HG03432 (cell line): ENCODE results near the gene PRPF19.

Experiments
- ATAC-seq: cut with Tn5 transposase; IDR thresholded peaks from one replicate; pipeline ENCODE4 v1.9.1; 2021; ENCODE audit warnings: mild to moderate bottlenecking, moderate library complexity; ENCODE audit not compliant: unreplicated experiment

PRPF19 gene

GRCh38 chr11:60876168-60876485 is 30.3 kb downstream of the PRPF19 start:
- no peak for ATAC-seq

GRCh38 chr11:60875366-60876167 is 30.8 kb downstream of the PRPF19 start:
- ATAC-seq: no peak

GRCh38 chr11:60874421-60875365 is 31.7 kb downstream of the PRPF19 start:
- no peak for ATAC-seq

GRCh38 chr11:60873533-60873932 is 32.9 kb downstream of the PRPF19 start:
- ATAC-seq: no peak

- ATAC-seq: no peak
Observed at GRCh38 chr11:60872961-60873524, 33.3 kb downstream of the PRPF19 start.

- ATAC-seq: no peak
Observed at GRCh38 chr11:60872124-60872960, 34.0 kb downstream of the PRPF19 start.

- ATAC-seq: no peak
Observed at GRCh38 chr11:60871378-60872061, 34.9 kb downstream of the PRPF19 start.

- no peak for ATAC-seq
Observed at GRCh38 chr11:60870733-60871377, 35.5 kb downstream of the PRPF19 start.

GRCh38 chr11:60870276-60870675 is 36.1 kb downstream of the PRPF19 start:
- no peak for ATAC-seq

- ATAC-seq: no peak
Observed at GRCh38 chr11:60869451-60869825, 36.9 kb downstream of the PRPF19 start.

GRCh38 chr11:60868682-60869450 is 37.5 kb downstream of the PRPF19 start:
- ATAC-seq: no peak

- ATAC-seq: no peak
Observed at GRCh38 chr11:60867871-60868681, 38.3 kb downstream of the PRPF19 start.

- ATAC-seq: no peak
Observed at GRCh38 chr11:60866911-60867870, 39.2 kb downstream of the PRPF19 start, which contains the start of gene ZP1. TSS of gene ZP1 (plus strand) at chr11:60867542. CDS start at chr11:60867562, 20 bp downstream.

- ATAC-seq: no peak
Observed at GRCh38 chr11:60864856-60865513, 41.4 kb downstream of the PRPF19 start.

GRCh38 chr11:60863550-60864521 is 42.5 kb downstream of the PRPF19 start:
- ATAC-seq: no peak
